HG02610 (cell line): ENCODE results near the gene HSD17B1.

ENCODE experiments used
- ATAC-seq: cut with Tn5 transposase; IDR thresholded peaks from one replicate; pipeline ENCODE4 v1.9.1; 2021; ENCODE audit warnings: mild to moderate bottlenecking, moderate library complexity; ENCODE audit not compliant: unreplicated experiment

The HSD17B1 gene

DNA sequence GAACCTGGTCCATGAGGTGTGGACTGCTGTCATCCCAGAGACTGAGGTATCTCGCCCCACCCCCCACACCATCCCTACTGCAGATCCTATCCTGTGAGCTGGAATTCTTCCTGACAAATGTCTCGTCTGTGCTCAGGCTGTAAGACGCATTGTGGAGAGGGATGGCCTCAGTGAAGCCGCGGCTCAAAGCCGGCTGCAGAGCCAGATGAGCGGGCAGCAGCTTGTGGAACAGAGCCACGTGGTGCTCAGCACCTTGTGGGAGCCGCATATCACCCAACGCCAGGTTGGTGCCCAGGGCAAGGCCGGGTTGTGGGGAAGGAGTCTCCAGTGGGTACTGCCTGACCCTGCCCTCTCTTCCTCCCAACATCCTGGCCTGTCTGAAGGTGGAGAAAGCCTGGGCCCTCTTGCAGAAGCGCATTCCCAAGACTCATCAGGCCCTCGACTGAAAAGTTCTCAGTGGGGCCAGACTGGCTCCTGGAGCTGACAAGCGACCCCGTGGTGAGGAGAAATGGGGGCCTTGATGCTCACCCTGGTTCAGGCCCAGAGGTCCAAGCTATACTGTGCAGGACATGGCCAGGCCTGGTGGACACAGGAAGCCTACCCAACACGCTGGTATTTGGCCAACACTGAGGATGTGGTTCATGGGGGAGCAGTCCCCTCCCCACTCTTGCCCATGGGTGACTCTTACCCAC, 12.9 kb downstream of the HSD17B1 start:
- no peak for ATAC-seq

DNA sequence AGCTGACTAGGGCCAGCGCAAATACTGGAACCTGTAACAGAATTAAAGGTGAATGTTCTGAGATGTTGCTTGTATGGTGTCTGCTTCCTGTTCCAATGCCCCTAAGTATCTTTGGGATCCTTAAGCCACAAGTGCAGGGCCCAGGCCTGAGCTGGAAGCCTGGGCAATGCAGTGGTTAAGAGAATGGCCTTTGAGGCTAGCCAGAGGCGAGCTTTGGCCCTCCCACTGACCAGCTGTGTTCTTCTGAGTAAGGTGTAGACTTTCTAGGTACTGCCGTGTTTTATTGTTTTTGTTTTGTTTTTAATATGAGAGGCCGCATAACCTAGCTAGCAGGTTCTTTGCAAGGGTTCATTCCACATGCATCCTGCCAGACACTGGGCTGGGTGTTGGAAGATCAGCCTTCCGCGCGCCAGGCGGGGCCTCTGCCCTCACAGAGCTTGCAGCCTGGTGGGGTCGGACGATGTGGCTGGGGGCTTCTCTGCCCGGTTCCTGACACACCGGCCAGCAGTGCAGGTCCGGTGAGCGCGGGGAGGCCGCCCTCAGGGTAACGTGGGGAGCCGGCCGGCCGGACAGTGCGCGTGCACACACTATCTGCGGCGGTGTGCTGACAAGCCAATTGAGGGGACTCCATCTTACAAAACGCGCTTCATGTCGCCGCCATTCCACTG, 13.6 kb downstream of the HSD17B1 start:
- ATAC-seq, result no peak

GRCh38 chr17:42566883-42567573, 14.3 kb downstream of the HSD17B1 start, which contains the start of gene MLX:
MLX (plus strand) TSS chr17:42567100; CDS start chr17:42567125, 25 bp downstream.
- ATAC-seq, result peak; percentile 54

GRCh38 chr17:42568341-42569111, 15.8 kb downstream of the HSD17B1 start:
- no peak for ATAC-seq

DNA sequence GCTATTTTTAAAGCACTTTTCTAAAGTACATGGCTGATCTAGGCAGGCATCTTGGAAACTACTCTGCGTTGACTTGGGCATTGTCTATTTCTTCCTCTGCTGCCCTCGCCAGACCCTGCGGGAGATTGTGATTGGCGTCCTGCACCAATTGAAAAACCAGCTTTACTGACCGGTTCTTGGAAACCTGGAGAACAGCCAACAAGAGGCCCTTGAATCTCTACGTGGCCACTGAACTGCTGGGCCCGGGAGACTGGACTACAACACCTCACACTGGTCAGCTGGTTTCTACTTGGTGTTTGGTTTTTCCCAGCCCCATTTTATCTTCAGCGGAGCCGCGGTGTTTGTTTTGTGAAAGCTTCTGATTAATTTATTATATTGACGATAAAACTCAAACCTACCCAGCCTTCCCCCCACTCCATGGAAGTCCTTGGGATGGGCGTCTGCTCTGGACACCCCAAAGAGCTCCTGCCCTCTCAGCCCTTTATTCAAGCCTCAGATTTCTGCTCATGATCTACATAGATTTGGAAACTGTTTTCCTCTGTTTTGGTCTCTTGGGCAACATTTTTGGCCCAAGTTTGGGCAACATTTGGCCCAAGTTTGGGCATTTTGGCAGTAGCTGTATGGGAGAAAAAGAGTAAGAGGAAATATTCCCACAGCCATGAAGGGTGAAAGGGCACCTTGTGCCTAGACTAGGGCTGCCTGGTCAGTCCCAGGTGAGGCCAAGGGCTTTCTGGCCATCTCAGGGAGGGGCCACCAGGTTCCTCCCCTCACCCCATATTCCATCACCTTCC, 18.9 kb downstream of the HSD17B1 start:
- no peak for ATAC-seq

GRCh38 chr17:42573095-42573494, 20.4 kb downstream of the HSD17B1 start:
- ATAC-seq, result no peak

- ATAC-seq, result no peak
These were observed 21.7 kb downstream of the HSD17B1 start for GRCh38 chr17:42574463-42574862.

DNA sequence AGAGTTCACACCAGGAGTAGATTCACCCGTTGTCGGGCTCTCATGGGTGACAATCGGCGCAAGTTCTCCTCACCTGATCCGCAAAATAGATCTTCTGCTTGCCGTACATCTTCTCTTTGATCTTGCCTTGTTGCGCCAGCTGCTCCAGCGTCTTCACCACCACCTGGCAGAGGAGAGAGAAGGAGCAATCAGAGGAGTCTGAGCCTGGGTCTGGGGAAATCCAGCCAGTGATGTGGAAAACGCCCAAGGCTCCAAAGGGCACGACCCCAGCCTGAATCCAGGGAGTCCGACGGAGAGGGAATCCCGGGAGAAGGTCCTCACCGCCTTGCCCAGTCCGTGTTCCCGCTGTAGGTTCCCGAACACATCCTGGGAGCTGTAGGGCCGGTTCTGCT, 24.4 kb downstream of the HSD17B1 start:
- ATAC-seq, result no peak

DNA sequence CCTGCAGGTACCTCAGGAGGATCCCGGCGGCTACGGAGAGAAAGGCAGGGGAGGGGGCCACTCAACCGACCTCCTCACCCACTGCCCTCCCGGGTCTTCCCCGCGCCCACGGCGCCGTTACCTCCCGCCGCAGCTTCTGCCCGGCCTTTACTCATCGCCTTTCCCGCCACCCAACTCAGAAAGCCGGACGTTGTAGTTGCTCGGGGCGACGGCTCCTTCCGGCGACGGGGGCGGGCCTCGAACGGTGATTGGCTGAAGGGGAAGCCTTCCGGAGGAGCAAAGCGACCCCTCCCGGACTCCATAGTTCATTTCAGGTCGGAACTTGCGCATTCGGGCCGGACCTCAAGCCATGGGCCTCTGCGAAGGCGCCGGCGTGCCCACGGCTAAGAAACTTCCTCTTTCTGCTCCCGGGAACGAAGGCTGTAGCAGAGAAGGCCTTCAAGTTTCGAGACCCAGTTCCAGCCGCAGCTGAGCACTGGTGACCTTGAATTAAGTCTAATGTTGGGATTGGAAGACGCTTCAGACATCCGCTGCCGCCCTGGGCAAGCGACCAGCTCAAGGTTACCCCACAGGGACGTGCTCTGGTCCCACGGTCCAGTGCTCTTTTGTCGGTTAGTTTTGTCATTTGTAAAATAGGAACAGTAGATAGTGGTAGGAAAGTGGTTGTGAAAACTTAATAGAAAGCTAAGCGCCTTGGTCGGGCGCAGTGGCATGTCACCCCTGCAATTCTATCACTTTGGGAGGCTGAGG, 25.0 kb downstream of the HSD17B1 start, which contains the start of gene PSMC3IP:
PSMC3IP (minus strand) TSS at position 198 of the 750 bp plus-strand sequence; CDS start at position 155, 43 bp downstream.
- ATAC-seq, result peak; percentile 77

DNA sequence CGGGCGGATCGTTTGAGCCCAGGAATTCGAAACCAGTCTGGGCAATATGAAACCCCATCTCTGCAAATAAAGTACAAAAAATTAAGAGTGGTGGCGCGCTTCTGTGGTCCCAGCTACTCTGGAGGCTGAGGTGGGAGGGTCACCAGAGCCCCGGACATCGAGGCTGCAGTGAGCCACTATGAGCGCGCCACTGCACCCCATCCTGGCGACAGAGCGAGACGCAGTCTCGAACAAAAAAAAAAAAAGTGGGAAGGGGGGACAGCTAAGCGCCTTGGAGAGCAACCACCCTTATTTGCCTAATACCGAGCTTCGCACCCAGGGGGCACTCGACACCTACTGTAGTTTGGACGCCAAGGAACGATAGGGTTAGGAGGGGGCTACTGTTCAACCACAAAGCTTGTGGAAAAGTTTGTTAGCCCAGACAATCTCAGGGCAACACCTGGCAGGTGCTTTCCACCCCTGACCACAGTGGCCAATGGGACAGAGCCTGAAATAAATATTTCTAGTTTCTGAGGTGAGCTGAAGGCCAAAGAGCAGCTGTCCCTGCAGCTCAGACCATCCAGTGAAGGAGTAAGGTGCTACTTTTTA, 25.7 kb downstream of the HSD17B1 start:
- peak; percentile 47 for ATAC-seq

GRCh38 chr17:42579794-42580551, 27.2 kb downstream of the HSD17B1 start:
- no peak for ATAC-seq

GRCh38 chr17:42581744-42582270, 29.1 kb downstream of the HSD17B1 start:
- no peak for ATAC-seq

- ATAC-seq, result no peak
These were observed 32.2 kb downstream of the HSD17B1 start for GRCh38 chr17:42584880-42585279.

- no peak for ATAC-seq
These were observed 32.6 kb downstream of the HSD17B1 start for GRCh38 chr17:42585353-42585752.

- ATAC-seq, result no peak
These were observed 33.9 kb downstream of the HSD17B1 start for GRCh38 chr17:42586514-42587230.

DNA sequence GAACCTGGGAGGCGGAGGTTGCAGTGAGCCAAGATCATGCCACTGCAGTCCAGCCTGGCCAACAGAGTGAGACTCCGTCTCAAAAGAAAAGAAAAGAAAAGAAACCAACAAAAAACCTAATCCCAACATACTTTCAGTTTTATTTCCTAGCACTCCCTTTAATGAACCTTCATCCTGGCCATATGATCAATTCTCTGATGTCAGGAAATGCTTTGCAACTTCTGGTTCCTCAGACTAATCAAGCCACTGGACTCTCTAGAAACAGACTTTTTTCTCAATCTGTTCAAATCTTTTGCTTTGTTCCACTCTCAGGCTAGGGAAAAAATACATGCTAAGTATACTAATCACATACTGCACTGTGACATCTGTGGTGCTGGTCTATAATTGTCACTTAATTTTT, 38.2 kb downstream of the HSD17B1 start:
- no peak for ATAC-seq

GRCh38 chr17:42591411-42591810, 38.7 kb downstream of the HSD17B1 start:
- no peak for ATAC-seq

GRCh38 chr17:42596386-42596785, 43.7 kb downstream of the HSD17B1 start:
- ATAC-seq, result no peak
